ENCODE data around the gene PLCD1. TPM values are rescaled to one million over a fixed set of nuclear protein-coding genes. Genes with fewer than 3 reads are reported as not detected.
A peak's percentile ranks its signal among the peaks of the same experiment; 100 is the strongest.

Gene PLCD1
- total RNA-seq, 1 donor from 2014 or later, result 28.7 TPM

DNA sequence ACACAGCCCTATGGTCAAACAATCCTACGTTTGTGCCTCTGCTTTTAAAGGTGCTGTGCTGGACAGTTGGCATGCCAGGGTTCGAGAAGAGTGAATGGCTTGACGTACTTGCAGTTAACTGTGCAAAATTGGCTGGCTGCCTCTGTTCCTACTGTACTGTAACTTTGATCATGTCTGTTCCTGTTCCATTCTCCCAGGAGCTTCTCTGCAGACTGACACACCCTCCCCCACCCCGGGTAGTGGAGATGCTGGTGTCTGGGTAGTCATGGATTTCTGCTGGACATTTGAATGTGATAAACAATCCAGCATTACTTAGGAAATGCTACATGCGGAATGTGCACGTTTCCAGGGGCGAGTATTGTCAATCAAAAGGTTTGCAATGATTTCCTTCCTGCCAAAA is 45.4 kb downstream of the PLCD1 start:
- Mint-ChIP-seq H3K36me3 (peaks cover 16% of the 10 kb centered on the region), H3K9me3 (no peaks in the 10 kb centered on the region), H3K4me1 (ENCODE audit: unreplicated experiment) (peaks cover 10% of the 10 kb centered on the region), H3K27ac (peak overlapping the region; percentile 72), H3K27me3 (no peaks in the 10 kb centered on the region), H3K4me3 (no peak overlapping the region)
- peak; percentile 47 for DNase-seq (ENCODE audit: extremely low spot score, unreplicated experiment)
- TF ChIP-seq, protein P1, sequence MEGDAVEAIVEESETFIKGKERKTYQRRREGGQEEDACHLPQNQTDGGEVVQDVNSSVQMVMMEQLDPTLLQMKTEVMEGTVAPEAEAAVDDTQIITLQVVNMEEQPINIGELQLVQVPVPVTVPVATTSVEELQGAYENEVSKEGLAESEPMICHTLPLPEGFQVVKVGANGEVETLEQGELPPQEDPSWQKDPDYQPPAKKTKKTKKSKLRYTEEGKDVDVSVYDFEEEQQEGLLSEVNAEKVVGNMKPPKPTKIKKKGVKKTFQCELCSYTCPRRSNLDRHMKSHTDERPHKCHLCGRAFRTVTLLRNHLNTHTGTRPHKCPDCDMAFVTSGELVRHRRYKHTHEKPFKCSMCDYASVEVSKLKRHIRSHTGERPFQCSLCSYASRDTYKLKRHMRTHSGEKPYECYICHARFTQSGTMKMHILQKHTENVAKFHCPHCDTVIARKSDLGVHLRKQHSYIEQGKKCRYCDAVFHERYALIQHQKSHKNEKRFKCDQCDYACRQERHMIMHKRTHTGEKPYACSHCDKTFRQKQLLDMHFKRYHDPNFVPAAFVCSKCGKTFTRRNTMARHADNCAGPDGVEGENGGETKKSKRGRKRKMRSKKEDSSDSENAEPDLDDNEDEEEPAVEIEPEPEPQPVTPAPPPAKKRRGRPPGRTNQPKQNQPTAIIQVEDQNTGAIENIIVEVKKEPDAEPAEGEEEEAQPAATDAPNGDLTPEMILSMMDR (conservative IDR thresholded peaks at IDR 0.05), result no peak

DNA sequence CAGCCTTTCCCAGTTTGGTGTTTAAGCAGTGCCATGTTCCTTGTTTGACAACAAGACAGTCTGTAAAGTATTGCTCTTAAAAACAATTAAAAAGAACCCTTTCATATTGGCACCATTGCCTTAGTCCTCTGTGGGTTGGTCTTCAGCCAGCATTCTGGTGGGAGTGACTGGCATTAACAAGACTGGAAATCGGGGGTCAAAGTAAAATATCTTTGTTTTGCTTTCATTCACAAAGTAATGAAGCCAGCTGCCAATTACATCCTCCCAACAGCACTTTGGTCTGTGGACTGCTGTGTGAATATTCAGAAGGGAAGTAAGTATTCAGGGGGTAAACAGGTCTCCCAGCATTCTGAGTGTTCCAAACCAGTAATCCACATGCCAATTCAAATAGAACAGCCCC is 47.1 kb downstream of the PLCD1 start:
- DNase-seq (ENCODE audit: extremely low spot score, unreplicated experiment), result no peak
- peaks cover 18% of the 10 kb centered on the region for H3K36me3 Mint-ChIP-seq

DNA sequence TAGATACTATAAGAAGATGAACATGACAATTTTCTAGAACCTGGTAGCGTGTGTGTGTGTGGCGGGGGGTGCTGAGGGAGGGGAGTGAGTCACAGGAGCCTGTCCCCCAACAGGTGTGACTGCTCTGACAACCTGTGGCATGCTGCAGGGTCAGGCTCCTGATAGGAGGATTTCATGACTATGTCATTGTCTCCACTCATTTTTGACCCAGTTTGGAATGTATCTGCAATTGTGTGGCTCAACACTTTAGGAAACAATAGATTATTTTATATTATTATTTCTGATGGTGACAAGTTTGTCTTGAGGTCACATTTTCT is 48.1 kb downstream of the PLCD1 start:
- Mint-ChIP-seq H3K27me3 (no peaks in the 10 kb centered on the region), H3K36me3 (peaks cover 21% of the 10 kb centered on the region), H3K9me3 (no peaks in the 10 kb centered on the region), H3K4me1 (ENCODE audit: unreplicated experiment) (peaks cover 3% of the 10 kb centered on the region), H3K27ac (peak overlapping the region; percentile 88), H3K4me3 (peak overlapping the region; percentile 72)
- DNase-seq (ENCODE audit: extremely low spot score, unreplicated experiment), result no peak
- TF ChIP-seq, protein P1 (conservative IDR thresholded peaks at IDR 0.05), result no peak

More for the DNA sequence above, 47.1 kb downstream of the PLCD1 start:
- Mint-ChIP-seq H3K4me3 (no peak overlapping the region), H3K27me3 (no peaks in the 10 kb centered on the region), H3K27ac (peak overlapping the region; percentile 61), H3K4me1 (ENCODE audit: unreplicated experiment) (peaks cover 3% of the 10 kb centered on the region), H3K9me3 (no peaks in the 10 kb centered on the region)
- TF ChIP-seq, protein P1 (conservative IDR thresholded peaks at IDR 0.05), result no peak

DNA sequence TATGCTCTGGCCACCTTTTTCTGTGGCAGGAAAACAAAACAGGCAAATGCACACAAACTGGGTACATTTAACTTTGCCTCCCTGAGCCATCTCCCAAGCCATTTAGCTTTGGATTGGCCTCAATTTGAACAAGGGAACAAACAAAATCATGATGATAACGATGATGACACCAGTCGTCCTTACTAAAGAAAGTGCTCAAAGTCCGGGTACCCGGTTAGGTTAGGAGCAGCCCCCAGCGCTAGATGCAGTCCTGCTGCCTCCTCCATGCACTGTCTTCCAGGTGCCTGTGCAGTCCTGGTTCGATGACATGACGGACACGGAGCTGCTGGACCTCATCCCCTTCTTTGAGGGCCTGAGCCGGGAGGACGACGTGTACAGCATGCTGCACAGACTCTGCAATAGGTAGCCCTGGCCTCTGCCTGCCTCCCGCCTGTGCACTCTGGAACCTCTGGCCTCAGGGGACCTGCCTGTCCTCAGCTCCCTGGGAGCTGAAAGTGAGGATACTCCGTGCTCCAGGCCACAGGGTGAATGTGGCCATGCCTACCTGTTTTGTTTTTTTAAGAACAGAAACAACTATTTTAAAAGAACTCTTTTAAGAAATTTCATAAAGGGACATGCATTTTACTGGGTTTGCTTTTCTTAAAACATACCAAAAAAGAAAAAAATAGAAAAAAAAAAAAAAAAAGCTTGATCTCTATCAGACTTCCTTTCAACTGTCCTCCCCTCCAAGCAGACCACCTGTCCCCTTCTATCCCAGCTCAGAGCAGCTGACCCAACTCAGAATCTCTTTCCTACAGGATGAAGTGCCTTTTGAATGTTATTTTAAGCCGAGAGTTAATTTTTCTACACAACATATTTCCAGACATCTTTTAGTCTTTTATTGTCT is 48.7 kb downstream of the PLCD1 start:
- DNase-seq (ENCODE audit: extremely low spot score, unreplicated experiment), result no peak
- TF ChIP-seq, protein P1 (conservative IDR thresholded peaks at IDR 0.05), result no peak
- Mint-ChIP-seq H3K27ac (peak overlapping the region; percentile 88), H3K27me3 (no peaks in the 10 kb centered on the region), H3K9me3 (no peaks in the 10 kb centered on the region), H3K4me1 (ENCODE audit: unreplicated experiment) (peaks cover 3% of the 10 kb centered on the region), H3K36me3 (peaks cover 21% of the 10 kb centered on the region), H3K4me3 (peak overlapping the region; percentile 72)

DNA sequence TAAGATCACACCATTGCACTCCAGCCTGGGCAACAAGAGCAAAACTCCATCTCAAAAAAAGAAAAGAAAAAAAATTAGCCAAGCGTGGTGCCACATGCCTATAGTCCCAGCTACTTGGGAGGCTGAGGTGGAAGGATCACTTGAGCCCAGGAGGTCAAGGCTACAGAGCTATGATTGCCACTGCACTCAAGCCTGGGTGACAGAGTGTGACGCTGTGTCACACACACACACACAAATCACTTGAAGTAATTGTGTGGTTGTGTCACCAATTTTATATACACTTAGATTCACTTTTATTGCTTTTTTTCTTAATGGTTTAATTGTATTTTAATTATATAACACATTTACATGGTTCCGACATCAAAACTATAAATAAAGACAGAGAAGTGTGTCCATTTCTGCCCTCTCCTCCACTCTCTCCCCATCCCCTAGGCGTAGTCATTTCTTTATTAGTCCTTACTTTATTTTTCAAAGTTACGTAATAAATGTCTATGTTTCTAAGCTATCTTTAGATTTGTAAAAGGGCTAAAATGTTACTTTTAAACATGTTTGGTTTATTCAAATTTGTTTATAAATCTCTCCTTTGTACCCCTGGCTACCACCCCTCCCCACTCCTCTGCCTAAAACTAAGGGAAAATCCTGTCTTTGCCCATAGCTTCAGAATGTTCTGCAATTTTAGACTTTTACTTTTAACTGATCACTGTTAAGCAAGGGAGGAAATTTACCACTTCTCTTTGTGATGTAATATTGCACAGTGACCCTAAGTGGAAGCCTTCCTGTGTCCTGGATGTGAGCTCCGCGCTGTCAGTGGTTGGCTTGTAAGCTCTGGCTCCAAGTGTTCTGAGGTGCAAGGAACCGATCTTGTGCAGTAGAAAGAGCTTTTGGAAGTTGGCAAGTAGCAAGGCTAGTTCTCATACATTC is 49.6 kb downstream of the PLCD1 start:
- H3K27ac Mint-ChIP-seq, result peak overlapping the region; percentile 24
- no peak for DNase-seq (ENCODE audit: extremely low spot score, unreplicated experiment)
- H3K36me3 Mint-ChIP-seq, result peaks cover 20% of the 10 kb centered on the region
- no peaks in the 10 kb centered on the region for H3K27me3 Mint-ChIP-seq
- H3K4me3 Mint-ChIP-seq, result no peak overlapping the region
- no peaks in the 10 kb centered on the region for H3K9me3 Mint-ChIP-seq
- H3K4me1 Mint-ChIP-seq (ENCODE audit: unreplicated experiment), result peaks cover 3% of the 10 kb centered on the region
- TF ChIP-seq, protein P1 (conservative IDR thresholded peaks at IDR 0.05), result no peak

Data from type B pancreatic cell (in vitro differentiated cells).